SHP77 treated with DMSO at 0.1 percent for 48 hours (cell line): ENCODE results near the gene NTM.
"Not testable (repeated sequence)": the region's sequence is repeated elsewhere in the genome, so short reads cannot be mapped to it uniquely, and the experiment has no call there.

Experiments used
- DNase-seq: peaks from one replicate; lab custom pipeline; 2025; lab: John Stamatoyannopoulos, UW

The NTM gene

GRCh38 chr11:131668500-131669400, 298.3 kb downstream of the NTM start:
- no peak for DNase-seq

GRCh38 chr11:131669401-131669780, 299.0 kb downstream of the NTM start:
- DNase-seq = no peak

- DNase-seq = no peak
Measured at GRCh38 chr11:131670876-131671275, 300.5 kb downstream of the NTM start.

- DNase-seq = no peak
Measured at GRCh38 chr11:131671320-131671719, 300.9 kb downstream of the NTM start.

- no peak for DNase-seq
Measured at GRCh38 chr11:131671734-131672133, 301.3 kb downstream of the NTM start.

GRCh38 chr11:131672191-131672590, 301.8 kb downstream of the NTM start:
- DNase-seq = no peak

- no peak for DNase-seq
Measured at GRCh38 chr11:131674051-131674755, 303.8 kb downstream of the NTM start.

- DNase-seq = no peak
Measured at GRCh38 chr11:131675121-131675888, 304.9 kb downstream of the NTM start.

GRCh38 chr11:131677828-131678470, 307.5 kb downstream of the NTM start:
- no peak for DNase-seq

- DNase-seq = no peak
Measured at GRCh38 chr11:131678658-131679340, 308.4 kb downstream of the NTM start.

GRCh38 chr11:131680448-131680847, 310.0 kb downstream of the NTM start:
- DNase-seq = not testable (repeated sequence)

GRCh38 chr11:131681920-131682319, 311.5 kb downstream of the NTM start:
- no peak for DNase-seq

- DNase-seq = no peak
Measured at GRCh38 chr11:131682373-131683015, 312.1 kb downstream of the NTM start.

GRCh38 chr11:131683131-131683530, 312.7 kb downstream of the NTM start:
- no peak for DNase-seq

- no peak for DNase-seq
Measured at GRCh38 chr11:131683666-131684065, 313.3 kb downstream of the NTM start.

- DNase-seq = no peak
Measured at GRCh38 chr11:131684111-131685060, 314.0 kb downstream of the NTM start.

GRCh38 chr11:131685206-131685605, 314.8 kb downstream of the NTM start:
- DNase-seq = no peak

GRCh38 chr11:131685906-131686305, 315.5 kb downstream of the NTM start:
- DNase-seq = no peak

GRCh38 chr11:131686836-131687235, 316.4 kb downstream of the NTM start:
- no peak for DNase-seq
